GM18870 (cell line): ENCODE measurements around the gene UPF1.
"Not testable (repeated sequence)": the region's sequence is repeated elsewhere in the genome, so short reads cannot be mapped to it uniquely, and the experiment has no call there.

ENCODE experiments used
- ATAC-seq: cut with Tn5 transposase; IDR thresholded peaks from one replicate; pipeline ENCODE4 v1.9.1; 2021; ENCODE audit warnings: moderate library complexity; ENCODE audit not compliant: unreplicated experiment

UPF1 gene

DNA sequence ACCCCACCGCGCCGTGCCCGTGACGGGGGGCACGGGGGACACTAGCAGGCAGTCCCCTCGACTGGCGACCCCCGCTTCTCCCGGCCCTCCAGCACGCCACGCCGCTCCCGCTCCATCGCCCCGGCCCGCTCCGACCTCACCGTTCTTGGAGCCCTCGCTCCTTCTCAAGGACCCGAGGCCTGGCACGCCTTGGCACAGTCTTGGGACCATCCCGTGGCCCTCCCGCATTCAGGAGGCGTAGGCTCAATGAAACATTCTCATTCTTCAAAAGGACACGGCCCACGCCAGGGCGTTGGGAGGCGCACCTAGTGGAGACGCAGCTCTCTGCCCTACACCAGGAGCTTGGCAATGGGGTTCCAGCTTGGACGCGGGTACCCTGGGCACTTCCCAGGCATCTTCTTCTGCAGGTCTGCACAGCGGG is 64.7 kb downstream of the UPF1 start:
- no peak for ATAC-seq

- ATAC-seq = no peak
Observed at GRCh38 chr19:18897094-18898029, 65.6 kb downstream of the UPF1 start.

GRCh38 chr19:18898081-18898606 is 66.4 kb downstream of the UPF1 start:
- no peak for ATAC-seq

GRCh38 chr19:18898607-18899408 is 67.0 kb downstream of the UPF1 start:
- ATAC-seq = no peak

- ATAC-seq = no peak
Observed at GRCh38 chr19:18899624-18900560, 68.1 kb downstream of the UPF1 start.

GRCh38 chr19:18900700-18901481 is 69.1 kb downstream of the UPF1 start:
- no peak for ATAC-seq

DNA sequence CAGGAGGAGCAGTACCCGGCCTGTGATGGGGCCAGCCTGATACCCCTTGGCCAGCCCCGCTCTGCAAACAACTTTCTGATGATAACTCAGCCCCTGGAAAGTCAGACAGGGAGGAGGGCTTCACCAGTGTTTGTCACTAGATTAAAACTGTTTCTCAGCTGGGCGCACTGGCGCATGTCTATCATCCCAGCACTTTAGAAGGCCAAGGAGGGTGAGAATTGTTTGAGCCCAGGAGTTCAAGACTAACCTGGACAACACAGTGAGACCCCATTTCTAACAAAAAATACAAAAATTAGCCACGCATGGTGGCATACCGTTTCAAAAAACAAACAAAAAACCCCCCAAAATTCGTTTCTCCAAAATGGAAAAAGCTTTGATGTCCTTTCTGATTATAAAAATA is 69.7 kb downstream of the UPF1 start:
- ATAC-seq = no peak

- not testable (repeated sequence) for ATAC-seq
Observed at GRCh38 chr19:18902519-18902918, 70.8 kb downstream of the UPF1 start.

- no peak for ATAC-seq
Observed at GRCh38 chr19:18903156-18904037, 71.6 kb downstream of the UPF1 start.

DNA sequence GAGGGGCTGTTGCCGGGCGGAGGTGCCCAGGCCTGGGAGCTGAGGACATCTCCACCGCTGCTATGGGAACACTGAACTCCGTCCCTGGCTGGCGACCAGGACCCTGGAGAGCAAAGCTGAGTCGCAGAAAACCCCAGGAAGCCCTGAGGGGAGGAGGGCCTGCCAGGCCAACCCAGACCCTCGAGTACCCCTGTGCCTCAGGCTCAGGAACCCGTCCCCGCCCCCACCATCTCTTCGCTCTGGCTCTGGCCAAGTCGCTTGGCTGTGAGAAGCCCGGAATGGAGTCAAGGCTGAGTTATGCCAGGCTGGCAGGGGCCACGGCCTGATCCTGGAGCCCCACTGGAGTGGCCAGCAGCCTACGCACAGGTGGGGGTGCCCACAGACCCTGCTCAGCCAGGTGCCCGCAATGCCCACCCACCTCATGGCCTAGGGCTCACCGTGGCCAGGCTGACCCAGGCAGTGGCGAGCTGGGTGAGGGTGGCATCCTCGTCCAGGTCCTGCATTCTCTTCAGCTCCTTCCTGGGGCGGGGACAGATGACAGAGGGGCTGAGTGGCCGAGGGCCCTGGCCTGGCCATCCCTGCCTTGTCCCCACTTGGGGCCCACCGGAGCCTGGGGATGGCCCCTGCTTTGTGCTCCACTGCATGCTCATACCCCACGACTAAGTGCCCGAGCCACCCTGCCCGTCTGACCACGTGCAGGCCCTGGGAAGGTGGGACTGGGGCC is 72.7 kb downstream of the UPF1 start:
- ATAC-seq = no peak

DNA sequence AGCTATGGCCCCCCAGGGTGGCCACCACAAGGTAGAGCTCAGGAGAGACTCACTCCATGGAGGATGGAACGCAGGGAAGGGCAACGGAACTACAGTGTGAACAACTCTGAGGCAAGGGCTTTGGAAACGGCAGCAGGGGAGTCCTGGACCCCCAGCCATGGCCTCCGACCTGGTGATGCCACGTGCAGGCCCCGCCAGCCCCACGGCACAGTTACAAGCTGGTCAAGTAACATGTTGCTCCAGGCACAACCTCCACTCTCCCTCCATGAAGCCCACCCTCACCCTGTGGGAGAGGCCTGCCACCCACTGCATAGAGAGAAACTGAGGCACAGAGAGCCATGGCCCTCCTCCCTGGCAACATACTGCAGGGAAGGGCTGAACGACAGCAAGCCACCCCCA is 73.3 kb downstream of the UPF1 start:
- ATAC-seq = no peak

GRCh38 chr19:18905513-18906236 is 73.9 kb downstream of the UPF1 start:
- ATAC-seq = no peak

DNA sequence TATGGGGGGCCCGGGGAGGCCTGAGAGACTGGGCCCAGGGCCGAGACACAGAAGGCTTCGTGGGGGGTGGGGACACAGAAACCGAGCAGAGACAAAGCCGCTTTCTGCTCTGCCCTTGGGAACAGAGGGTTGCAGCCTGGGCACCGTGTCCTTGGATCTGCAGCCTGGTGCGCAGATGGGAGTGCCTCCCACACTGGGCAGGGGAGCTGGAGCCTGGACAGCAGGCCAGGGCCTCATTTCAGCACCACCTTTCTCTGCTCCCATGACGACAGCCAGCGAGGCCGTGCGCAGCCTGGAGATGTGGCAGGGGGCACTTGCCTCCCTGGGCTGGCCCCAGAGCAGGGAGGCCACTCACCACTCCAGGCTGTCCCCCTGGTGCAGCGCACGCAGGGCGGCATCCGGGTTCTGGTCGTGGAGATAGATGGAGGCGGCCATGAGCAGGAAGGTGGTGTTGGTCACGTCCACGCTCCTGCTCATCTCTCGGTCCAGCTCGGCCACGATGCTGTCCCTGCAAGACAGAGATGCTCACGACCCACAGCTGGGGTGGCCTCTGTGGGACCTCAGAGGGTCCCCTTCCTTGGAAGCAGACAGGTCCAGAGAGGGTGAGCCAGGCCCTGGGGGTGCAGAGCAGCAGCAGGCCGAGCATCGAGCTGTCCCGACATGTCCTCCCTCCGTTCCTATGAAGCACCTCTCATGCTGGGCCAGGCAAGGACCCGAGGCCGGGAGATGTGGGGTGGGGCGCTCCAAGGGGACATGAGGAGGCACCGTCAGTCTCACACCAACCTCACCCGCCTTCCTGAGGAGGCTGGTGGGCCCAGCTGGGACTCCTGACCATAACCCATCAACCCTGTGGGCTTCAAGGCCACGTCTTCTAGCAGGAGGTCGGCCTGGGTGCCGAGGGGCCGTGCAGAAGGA is 75.1 kb downstream of the UPF1 start:
- no peak for ATAC-seq

GRCh38 chr19:18908917-18909619 is 77.3 kb downstream of the UPF1 start:
- ATAC-seq = no peak

- no peak for ATAC-seq
Observed at GRCh38 chr19:18910010-18910409, 78.3 kb downstream of the UPF1 start.
